HCT116 (cell line): ENCODE results near the gene TYROBP. TPM values are rescaled to one million over a fixed set of nuclear protein-coding genes. Genes with fewer than 3 reads are reported as not detected.

Source experiments
- ATAC-seq: fragments of 200-7000 bp; cut with Tn5 transposase; 2 replicates; pipeline ENCODE4 v1.9.1; 2020; ENCODE audit warnings: mild to moderate bottlenecking, moderate library complexity
- BruUV-seq: library from RNA; stranded (reverse); fragments of 400-500 nt; replicated peaks from 2 replicates; lab custom pipeline; 2021; lab: Mats Ljungman, UMichigan
- CTCF ChIA-PET: fragments of 300-600 bp; sonication (Branson Sonifier 250); formaldehyde crosslinking; loops from one replicate; lab custom pipeline; 2021; ENCODE audit warnings: antibody characterized with exemption; lab: Charles Lee
- POLR2A ChIA-PET: fragments of 300-600, 350-600 bp; sonication (Branson Sonifier 250); formaldehyde crosslinking; loops from one replicate; lab custom pipeline; 2021; ENCODE audit warnings: antibody characterized with exemption; lab: Charles Lee
- RAD21 ChIA-PET, 2 experiments: fragments of 300-600 bp; sonication (Branson Sonifier 250); formaldehyde crosslinking; loops; one replicate each; lab custom pipeline; 2023; ENCODE audit warnings: low total read pairs in 2 of 2; ENCODE audit not compliant: uncharacterized antibody in 2 of 2, unreplicated experiment in 2 of 2, low non-redundant PET in 1 of 2; lab: Charles Lee
- DNase-seq: peaks from one replicate; pipeline ENCODE4 v3.0.0-alpha.2; 2010; ENCODE audit warnings: low read depth, low spot score
- H2AFZ ChIP-seq: fragments of 200-600 bp; shearing (Covaris generic), sonication (generic); 2 replicates; pipeline ENCODE4 v1.6.1; 2017; ENCODE audit warnings: low read depth, mixed run types, mixed read lengths, antibody characterized with exemption, low read length; ENCODE audit not compliant: poor library complexity, severe bottlenecking
- H3K27ac ChIP-seq: 2 replicates; pipeline ENCODE4 v1.5.1; 2012; ENCODE audit warnings: low read depth, low read length
- H3K27me3 ChIP-seq: fragments of 200-600 bp; sonication (generic); 2 replicates; pipeline ENCODE4 v1.6.1; 2016; ENCODE audit warnings: mixed run types, low read length, mixed read lengths; ENCODE audit not compliant: insufficient read depth
- H3K36me3 ChIP-seq, 2 experiments: fragments of 200-500 bp in 1 of 2; fragments of 200-600 bp in 1 of 2; sonication (Bioruptor generic) in 1 of 2; sonication (generic) in 1 of 2; 2 replicates each; pipeline versions ENCODE4 v1.5.1 to v1.6.1; 2014 to 2016; ENCODE audit warnings: low read length in 2 of 2, inconsistent platforms in 1 of 2, mixed read lengths in 1 of 2, mixed run types in 1 of 2; ENCODE audit not compliant: insufficient read depth in 2 of 2, control insufficient read depth in 1 of 2
- H3K4me1 ChIP-seq, 2 experiments: fragments of 200-600 bp in 1 of 2; sonication (generic) in 1 of 2; 2 replicates each; pipeline versions ENCODE4 v1.5.1 to v1.6.1; 2012 to 2017; ENCODE audit warnings: low read length in 2 of 2, inconsistent platforms in 1 of 2, mild to moderate bottlenecking in 1 of 2, mixed read lengths in 1 of 2, mixed run types in 1 of 2, moderate library complexity in 1 of 2; ENCODE audit not compliant: insufficient read depth in 2 of 2, control insufficient read depth in 1 of 2
- H3K4me2 ChIP-seq: fragments of 200-600 bp; sonication (generic); 2 replicates; pipeline ENCODE4 v1.6.1; 2017; ENCODE audit warnings: mixed run types, low read length, mixed read lengths
- H3K4me3 ChIP-seq, 2 experiments: fragments of 200-600 bp in 1 of 2; sonication (generic) in 1 of 2; replicated peaks in 1 of 2; 2 replicates each; pipeline ENCODE4 v1.5.1; 2011 to 2016; ENCODE audit warnings: low read length in 2 of 2, control low read depth in 1 of 2, low read depth in 1 of 2, mild to moderate bottlenecking in 1 of 2, mixed read lengths in 1 of 2, mixed run types in 1 of 2
- H3K79me2 ChIP-seq: fragments of 200-600 bp; sonication (generic); 2 replicates; pipeline ENCODE4 v1.6.1; 2017; ENCODE audit warnings: mild to moderate bottlenecking, mixed run types, low read length, moderate library complexity, mixed read lengths; ENCODE audit not compliant: insufficient read depth
- H3K9ac ChIP-seq: fragments of 200-600 bp; sonication (generic); 2 replicates; pipeline ENCODE4 v1.6.1; 2016; ENCODE audit warnings: low read length, mixed read lengths
- H3K9me2 ChIP-seq: fragments of 200-600 bp; sonication (generic), shearing (Covaris generic); 2 replicates; pipeline ENCODE4 v1.6.1; 2017; ENCODE audit warnings: mixed run types, mild to moderate bottlenecking, moderate library complexity; ENCODE audit not compliant: insufficient read depth
- H3K9me3 ChIP-seq, 2 experiments: fragments of 200-500 bp in 1 of 2; fragments of 200-600 bp in 1 of 2; sonication (Bioruptor generic) in 1 of 2; sonication (generic) in 1 of 2; 2 replicates each; pipeline ENCODE4 v1.6.1; 2014 to 2017; ENCODE audit warnings: low read length in 2 of 2, mixed read lengths in 2 of 2, inconsistent platforms in 1 of 2, low read depth in 1 of 2, mild to moderate bottlenecking in 1 of 2, mixed run types in 1 of 2, moderate library complexity in 1 of 2; ENCODE audit not compliant: control insufficient read depth in 1 of 2, insufficient read depth in 1 of 2
- H4K20me1 ChIP-seq: fragments of 200-600 bp; sonication (generic), shearing (Covaris generic); 2 replicates; pipeline ENCODE4 v1.6.1; 2017; ENCODE audit warnings: mixed run types, mild to moderate bottlenecking, moderate library complexity; ENCODE audit not compliant: insufficient read depth
- CEBPB ChIP-seq: IDR thresholded peaks from 2 replicates; pipeline ENCODE4 v1.6.1; 2012; ENCODE audit warnings: low read depth
- CTCF ChIP-seq, 3 experiments: fragments of 200-600 bp in 1 of 3; sonication (generic) in 1 of 3; IDR thresholded peaks in 2 of 3; conservative IDR thresholded peaks in 1 of 3; 2 replicates each; pipeline ENCODE4 v1.5.1; 2012 to 2017; ENCODE audit warnings: low read depth in 2 of 3, low read length in 2 of 3, antibody characterized with exemption in 1 of 3, borderline replicate concordance in 1 of 3, control low read depth in 1 of 3, mild to moderate bottlenecking in 1 of 3, mixed read lengths in 1 of 3, mixed run types in 1 of 3, moderate library complexity in 1 of 3; ENCODE audit not compliant: insufficient read depth in 1 of 3
- ELF1 ChIP-seq: IDR thresholded peaks from 2 replicates; pipeline ENCODE4 v1.6.1; 2012; ENCODE audit warnings: low read depth, borderline replicate concordance
- JUND ChIP-seq: IDR thresholded peaks from 2 replicates; pipeline ENCODE4 v1.6.1; 2012
- POLR2A ChIP-seq: IDR thresholded peaks from 2 replicates; pipeline ENCODE4 v1.7.0; 2011; ENCODE audit warnings: borderline replicate concordance; ENCODE audit not compliant: insufficient read depth, insufficient read length; ENCODE audit errors: extremely low read depth
- RAD21 ChIP-seq: IDR thresholded peaks from 2 replicates; pipeline ENCODE4 v1.6.1; 2012; ENCODE audit warnings: low read depth, mild to moderate bottlenecking
- REST ChIP-seq: IDR thresholded peaks from 2 replicates; pipeline ENCODE4 v1.6.1; 2012; ENCODE audit warnings: low read depth
- SIN3A ChIP-seq: IDR thresholded peaks from 2 replicates; pipeline ENCODE4 v1.6.1; 2012; ENCODE audit warnings: low read depth
- SP1 ChIP-seq: IDR thresholded peaks from 2 replicates; pipeline ENCODE4 v1.6.1; 2012; ENCODE audit warnings: low read depth
- ZFX ChIP-seq: fragments of 450-650 bp; IDR thresholded peaks from 2 replicates; pipeline ENCODE4 v1.6.1; 2017
- intact Hi-C: fragments of 100-400 bp; cut with micrococcal nuclease; formaldehyde crosslinking; loops from 2 replicates; pipeline ENCODE4 v1.10.0; 2022
- total RNA-seq: library from RNA; stranded (reverse); gene quantifications from one replicate; pipeline ENCODE4 v1.2.1, GENCODE V29; 2021; ENCODE audit not compliant: unreplicated experiment

The TYROBP gene
- total RNA-seq, 1 experiment from 2014 or later = 0.49 TPM

GRCh38 chr19:35895911-35896642, 12.0 kb downstream of the TYROBP start:
- H3K4me1 ChIP-seq = peaks cover 5 to 15% of the 10 kb centered on the region in 2 experiments
- H3K9me3 ChIP-seq = no peaks in the 10 kb centered on the region
- H3K79me2 ChIP-seq = peaks cover 37% of the 10 kb centered on the region
- intact Hi-C loops = no loop called here
- TF ChIP-seq POLR2A = no peak
- TF ChIP-seq CEBPB = no peak
- no peak for TF ChIP-seq SIN3A
- no peak for TF ChIP-seq ZFX
- TF ChIP-seq ELF1 = no peak
- TF ChIP-seq REST = no peak
- TF ChIP-seq JUND = no peak
- no peak for TF ChIP-seq RAD21
- no peak for TF ChIP-seq CTCF (IDR thresholded peaks at IDR 0.05 in 2 of 3, conservative IDR thresholded peaks at IDR 0.05 in 1 of 3; ENCODE audit: borderline replicate concordance in 1 of 3, insufficient read depth in 1 of 3, low read depth in 2 of 3, low read length in 2 of 3)
- TF ChIP-seq SP1 = no peak
- DNase-seq = no peak
- no peak overlapping the region for H2AFZ ChIP-seq
- no peak overlapping the region for H3K4me3 ChIP-seq
- ChIA-PET CTCF (no interaction called here), POLR2A (interaction anchor here (0.6 kb wide), 1 partner anchor 26 kb away, joined by 3 read pairs; no protein-coding TSS in a partner anchor), RAD21 (no interaction called here)
- H3K4me2 ChIP-seq = no peak overlapping the region
- H3K27me3 ChIP-seq = no peaks in the 10 kb centered on the region
- H3K27ac ChIP-seq = no peak overlapping the region
- no peaks in the 10 kb centered on the region for H4K20me1 ChIP-seq
- no peak overlapping the region for H3K9ac ChIP-seq
- peaks cover 20 to 31% of the 10 kb centered on the region in 2 experiments; a peak in 3 of 4 replicates for H3K36me3 ChIP-seq
- BruUV-seq = no TSS peak
- H3K9me2 ChIP-seq = no peaks in the 10 kb centered on the region
- ATAC-seq = no peak
